Thoracic aorta (tissue), 2 donors: Measurements from ENCODE around the gene PDCD1. TPM values are rescaled to one million over a fixed set of nuclear protein-coding genes. Genes with fewer than 3 reads are reported as not detected.

Experiments used
- ATAC-seq: fragments of 150-250 bp; one replicate; pipeline ENCODE4 v1.8.0; 2017; ENCODE audit warnings: low read depth; ENCODE audit not compliant: insufficient number of reproducible peaks, low FRiP score
- DNase-seq: peaks from one replicate; pipeline ENCODE4 v3.0.0-alpha.2; 2020; ENCODE audit warnings: low spot score
- H3K27ac ChIP-seq, 2 donors: fragments of 200-600 bp; sonication (generic); 1 replicate in 1 of 2; 2 replicates in 1 of 2; pipeline ENCODE4 v1.5.1; 2016; ENCODE audit warnings: mild to moderate bottlenecking in 2 of 2, moderate library complexity in 2 of 2
- H3K27me3 ChIP-seq: fragments of 200-600 bp; sonication (generic); replicated peaks from 2 replicates; pipeline ENCODE4 v1.6.0; 2016; ENCODE audit warnings: mild to moderate bottlenecking; ENCODE audit not compliant: insufficient read depth
- H3K36me3 ChIP-seq: fragments of 200-600 bp; sonication (generic); one replicate; pipeline ENCODE4 v1.5.1; 2016
- H3K4me1 ChIP-seq, 2 donors: fragments of 200-600 bp; sonication (generic); 1 replicate in 1 of 2; 2 replicates in 1 of 2; pipeline versions ENCODE4 v1.5.1 to v1.6.0; 2016; ENCODE audit warnings: low read depth in 2 of 2, mild to moderate bottlenecking in 1 of 2; ENCODE audit not compliant: control insufficient read depth in 1 of 2
- H3K4me3 ChIP-seq: fragments of 200-600 bp; sonication (generic); 2 replicates; pipeline ENCODE4 v1.5.1; 2016; ENCODE audit warnings: mild to moderate bottlenecking
- H3K9me3 ChIP-seq: fragments of 200-600 bp; sonication (generic); 2 replicates; pipeline ENCODE4 v1.5.1; 2016
- CTCF ChIP-seq: fragments of 200-600 bp; sonication (generic); IDR thresholded peaks from one replicate; pipeline ENCODE4 v1.5.1; 2019; ENCODE audit warnings: antibody characterized with exemption
- total RNA-seq, 2 donors: library from RNA; depleted of rRNA; stranded (reverse); fragments of >200 nt; gene quantifications; one replicate each; pipeline versions ENCODE4 v1.1.0 to v1.2.3, GENCODE V29; 2016

PDCD1 gene
- total RNA-seq, 2 donors from 2014 or later, result 0.68 to 0.92 TPM

DNA sequence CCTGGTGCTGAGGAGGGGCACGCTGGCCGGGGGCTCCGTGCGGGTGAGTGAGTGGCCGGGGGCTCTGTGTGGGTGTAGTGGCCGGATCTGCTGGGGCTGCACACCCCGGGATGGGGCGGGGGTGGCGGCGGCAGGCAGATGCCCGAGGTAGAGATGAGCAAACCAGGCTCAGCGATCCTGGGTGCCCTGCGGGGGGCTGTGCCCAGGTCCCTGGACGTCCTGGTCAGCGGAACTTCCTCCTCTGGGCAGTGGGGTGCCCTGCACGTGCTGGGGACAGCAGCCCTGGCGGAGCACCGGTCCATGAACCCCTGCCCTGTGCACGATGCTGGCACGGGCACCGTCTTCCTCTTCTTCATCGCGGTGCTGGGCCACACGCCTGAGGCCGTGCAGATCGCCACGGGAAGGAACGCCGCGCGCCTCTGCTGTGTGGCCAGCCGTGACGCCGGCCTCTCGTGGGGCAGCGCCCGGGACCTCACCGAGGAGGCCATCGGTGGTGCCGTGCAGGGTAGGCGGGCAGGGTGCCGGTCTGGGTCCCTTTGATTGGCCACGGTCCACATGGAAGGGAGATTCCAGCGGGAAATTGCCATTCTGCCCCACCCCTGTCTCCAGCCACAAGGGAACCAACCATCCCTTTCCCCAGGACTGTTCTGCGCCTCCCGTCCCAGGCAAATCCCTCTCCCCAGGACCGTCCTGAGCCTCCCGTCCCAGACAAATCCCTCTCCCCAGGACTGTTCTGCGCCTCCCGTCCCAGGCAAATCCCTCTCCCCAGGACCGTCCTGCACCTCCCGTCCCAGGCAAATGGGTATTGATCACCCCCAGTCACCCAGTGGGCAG is 43.8 kb downstream of the PDCD1 start:
- no peak overlapping the region for H3K4me3 ChIP-seq
- no peaks in the 10 kb centered on the region for H3K27me3 ChIP-seq
- no peak overlapping the region for H3K27ac ChIP-seq
- ATAC-seq, result no peak
- no peaks in the 10 kb centered on the region for H3K36me3 ChIP-seq
- TF ChIP-seq CTCF, result no peak
- no peaks in the 10 kb centered on the region for H3K9me3 ChIP-seq
- DNase-seq, result no peak
- H3K4me1 ChIP-seq, result peaks cover 0 to 15% of the 10 kb centered on the region in 2 donors

DNA sequence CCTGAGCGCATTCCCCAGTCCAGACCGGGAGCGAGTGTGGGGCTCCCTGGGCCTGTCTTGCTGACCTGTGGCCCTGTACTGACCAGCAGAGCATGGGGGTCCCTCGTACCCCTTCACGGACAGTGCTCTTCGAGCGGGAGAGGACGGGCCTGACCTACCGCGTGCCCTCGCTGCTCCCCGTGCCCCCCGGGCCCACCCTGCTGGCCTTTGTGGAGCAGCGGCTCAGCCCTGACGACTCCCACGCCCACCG is 44.4 kb downstream of the PDCD1 start:
- no peaks in the 10 kb centered on the region for H3K9me3 ChIP-seq
- peaks cover 0 to 18% of the 10 kb centered on the region in 2 donors for H3K4me1 ChIP-seq
- no peaks in the 10 kb centered on the region for H3K36me3 ChIP-seq
- DNase-seq (no peak), ATAC-seq (no peak)
- H3K27ac ChIP-seq, result no peak overlapping the region
- H3K4me3 ChIP-seq, result no peak overlapping the region
- no peaks in the 10 kb centered on the region for H3K27me3 ChIP-seq
- no peak for TF ChIP-seq CTCF

DNA sequence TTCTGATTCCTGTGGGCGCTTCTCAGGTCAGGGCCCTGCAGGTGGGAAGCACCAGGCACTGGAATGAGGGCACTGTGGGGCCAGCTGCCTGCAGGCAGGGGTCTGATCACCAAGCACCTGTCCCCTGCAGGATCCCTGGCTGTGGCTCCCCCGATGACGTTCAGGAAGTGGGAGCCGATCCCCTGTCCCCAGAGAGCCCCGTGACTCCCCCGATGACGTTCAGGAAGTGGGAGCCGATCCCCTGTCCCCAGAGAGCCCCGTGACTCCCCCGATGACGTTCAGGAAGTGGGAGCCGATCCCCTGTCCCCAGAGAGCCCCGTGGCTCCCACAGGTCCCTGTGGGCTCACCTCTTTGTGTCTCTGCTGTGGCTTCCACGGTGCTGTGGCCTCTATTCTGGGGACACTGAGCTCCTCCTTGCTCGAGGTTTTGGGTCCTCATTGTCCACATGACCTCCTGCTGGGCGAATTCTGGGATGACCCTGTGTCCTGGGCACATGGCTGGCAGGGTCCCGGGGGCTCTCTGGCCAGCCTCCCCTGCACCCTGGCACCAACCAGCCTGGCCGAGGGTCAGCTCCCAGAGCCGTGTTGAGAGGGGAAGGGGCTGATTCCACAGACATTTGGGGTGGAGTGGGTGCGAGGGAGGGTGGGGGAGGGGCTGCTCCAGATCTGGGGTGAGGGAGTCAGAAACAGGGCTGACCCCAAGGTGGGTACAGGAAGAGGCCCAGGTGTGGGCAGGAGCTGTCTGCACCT is 44.9 kb downstream of the PDCD1 start:
- Histone ChIP-seq H3K4me1 (peaks cover 0 to 18% of the 10 kb centered on the region in 2 donors), H3K27me3 (no peaks in the 10 kb centered on the region), H3K9me3 (no peaks in the 10 kb centered on the region), H3K4me3 (no peak overlapping the region), H3K36me3 (no peaks in the 10 kb centered on the region), H3K27ac (no peak overlapping the region)
- no peak for TF ChIP-seq CTCF
- ATAC-seq (no peak), DNase-seq (no peak)

DNA sequence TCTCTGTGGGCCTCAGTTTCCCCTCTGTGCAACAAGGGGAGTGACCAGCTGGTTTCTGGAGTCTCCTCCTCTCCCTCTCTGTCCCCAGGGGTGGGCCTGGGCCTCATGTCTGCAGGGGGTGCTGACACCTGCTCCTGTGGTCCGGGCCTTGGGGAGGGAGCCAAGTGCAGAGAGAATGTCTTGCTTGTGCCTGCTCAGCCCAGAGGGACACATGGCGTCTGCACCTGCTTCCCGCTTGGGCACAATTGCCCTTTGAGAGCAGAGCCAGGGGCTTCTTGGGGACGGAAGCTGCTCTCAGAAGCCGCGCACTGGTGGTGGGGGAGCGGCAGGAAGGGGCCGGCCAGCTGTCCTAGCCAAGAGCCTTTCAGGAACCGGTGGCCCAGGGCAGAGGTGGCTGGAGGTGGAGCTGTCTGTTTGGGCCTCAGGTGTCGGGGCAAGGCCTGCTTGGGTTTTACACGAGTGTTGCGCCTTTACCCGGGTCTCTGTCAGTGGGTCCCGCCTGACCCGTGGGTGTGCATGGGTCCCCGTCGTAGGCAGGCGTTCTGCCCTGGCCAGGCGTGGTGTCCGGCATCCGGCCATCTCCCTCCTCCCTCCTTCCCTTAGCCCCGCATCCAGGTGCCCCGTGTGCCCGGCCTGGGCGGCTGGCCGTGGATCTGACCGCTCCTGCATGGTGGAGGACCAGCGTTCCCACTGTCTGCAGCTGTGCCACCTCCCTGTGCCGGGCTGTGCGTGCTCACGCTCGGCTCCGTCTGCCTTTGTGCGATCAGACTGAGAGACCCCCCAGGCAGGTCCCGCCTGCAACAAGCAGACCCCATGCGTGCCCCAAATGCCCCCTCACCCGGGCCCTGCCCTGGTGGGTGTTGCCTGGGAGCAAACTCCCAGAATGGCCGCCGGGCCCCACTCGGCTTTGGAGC is 45.7 kb downstream of the PDCD1 start:
- ATAC-seq, result no peak
- TF ChIP-seq CTCF, result no peak
- no peak overlapping the region for H3K4me3 ChIP-seq
- H3K4me1 ChIP-seq, result peaks cover 0 to 18% of the 10 kb centered on the region in 2 donors
- no peak for DNase-seq
- H3K36me3 ChIP-seq, result no peaks in the 10 kb centered on the region
- H3K27me3 ChIP-seq, result no peaks in the 10 kb centered on the region
- no peaks in the 10 kb centered on the region for H3K9me3 ChIP-seq
- no peak overlapping the region for H3K27ac ChIP-seq
